Activated T-helper 1 cell treated with anti-CD3 and anti-CD28 coated beads, Interleukin-12 subunit alpha, Interleukin-12 subunit beta, Interleukin-2, Interleukin-4 antibody, amounts not matched to agents 30 ng/mL and 10 ng/mL and 1 ng/mL, durations not matched to agents 14 hours and 24 hours and 36 hours (primary cell): Measurements from ENCODE around the gene DIS3L. TPM values are rescaled to one million over a fixed set of nuclear protein-coding genes. Genes with fewer than 3 reads are reported as not detected.
"Not testable (repeated sequence)": the region's sequence is repeated elsewhere in the genome, so short reads cannot be mapped to it uniquely, and the experiment has no call there.

Source experiments
- DNase-seq: peaks from one replicate; pipeline ENCODE4 v3.0.0; 2021; ENCODE audit warnings: low spot score
- H3K27ac Mint-ChIP-seq: one replicate; pipeline ENCODE4 v1.8.0; 2021; ENCODE audit warnings: mild to moderate bottlenecking, mixed read lengths
- H3K27me3 Mint-ChIP-seq: one replicate; pipeline ENCODE4 v1.8.0; 2022; ENCODE audit warnings: mild to moderate bottlenecking, moderate library complexity, mixed read lengths; ENCODE audit not compliant: insufficient read depth
- H3K36me3 Mint-ChIP-seq: one replicate; pipeline ENCODE4 v1.8.0; 2021; ENCODE audit warnings: low read depth, mixed read lengths
- H3K4me1 Mint-ChIP-seq: one replicate; pipeline ENCODE4 v1.8.0; 2021; ENCODE audit warnings: low read depth, mixed read lengths
- H3K4me3 Mint-ChIP-seq: one replicate; pipeline ENCODE4 v1.8.0; 2021; ENCODE audit warnings: mild to moderate bottlenecking, moderate library complexity, mixed read lengths
- H3K9me3 Mint-ChIP-seq: one replicate; pipeline ENCODE4 v1.8.0; 2021; ENCODE audit warnings: mixed read lengths
- intact Hi-C: fragments of 100-400 bp; cut with micrococcal nuclease; formaldehyde crosslinking; loops from one replicate; pipeline ENCODE4 v1.15.1; 2024
- total RNA-seq: library from RNA; stranded (reverse); gene quantifications from 2 replicates; pipeline ENCODE4 v1.2.3, GENCODE V29; 2022

Gene DIS3L
- total RNA-seq = 47.7 and 56.0 TPM in 2 replicates

DNA sequence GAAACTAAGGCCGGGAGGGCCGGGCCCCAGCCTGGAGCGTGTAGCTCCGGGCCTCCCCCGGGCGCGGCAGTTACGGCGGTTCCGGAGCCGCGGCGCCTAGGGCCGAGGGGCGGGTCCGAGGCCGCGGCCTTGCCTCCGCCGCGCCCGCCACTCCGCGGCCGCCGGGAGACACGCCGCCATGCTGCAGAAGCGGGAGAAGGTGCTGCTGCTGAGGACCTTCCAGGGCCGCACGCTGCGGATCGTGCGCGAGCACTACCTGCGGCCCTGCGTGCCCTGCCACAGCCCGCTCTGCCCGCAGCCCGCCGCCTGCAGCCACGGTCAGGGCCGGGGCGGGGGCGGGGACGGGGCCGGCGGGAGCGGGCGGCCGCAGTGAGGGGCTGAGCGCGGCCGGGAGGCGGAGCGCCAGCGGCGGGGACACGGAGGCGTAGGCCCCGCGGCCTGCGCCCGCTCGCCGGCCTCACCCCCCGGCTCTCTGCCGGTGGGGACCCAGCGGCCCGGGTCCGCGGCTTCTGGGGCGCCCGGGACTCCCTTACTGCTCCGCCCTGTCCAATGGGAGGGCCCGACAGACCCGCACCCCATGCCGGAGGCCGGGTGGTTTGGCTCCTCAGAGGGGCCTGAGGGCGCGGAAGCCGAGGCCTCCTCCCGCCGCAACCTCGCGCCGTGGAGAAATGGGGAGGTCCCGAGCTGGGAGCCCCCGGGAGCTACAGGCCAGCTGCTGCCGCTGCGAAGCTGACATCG is at the start of gene DIS3L:
Gene DIS3L (plus strand): TSS at position 150 of the 738 bp plus-strand sequence. CDS start 29 bp downstream, at position 179.
- H3K27ac Mint-ChIP-seq = peak within 1 kb of the TSS; percentile 94
- no peaks in the 10 kb centered on the region for H3K27me3 Mint-ChIP-seq
- H3K4me1 Mint-ChIP-seq = peaks cover 35% of the 10 kb centered on the region
- peaks cover 18% of the 10 kb centered on the region for H3K36me3 Mint-ChIP-seq
- intact Hi-C loops = loop anchor here (1.0 to 5.0 kb wide), 8 partner anchors 41 to 683 kb away; partner anchors contain the start of genes INTS14, MAP2K1, MEGF11 and RPL4
- peak within 1 kb of the TSS; percentile 89 for H3K4me3 Mint-ChIP-seq
- H3K9me3 Mint-ChIP-seq = no peaks in the 10 kb centered on the region
- peak; percentile 69 for DNase-seq

DNA sequence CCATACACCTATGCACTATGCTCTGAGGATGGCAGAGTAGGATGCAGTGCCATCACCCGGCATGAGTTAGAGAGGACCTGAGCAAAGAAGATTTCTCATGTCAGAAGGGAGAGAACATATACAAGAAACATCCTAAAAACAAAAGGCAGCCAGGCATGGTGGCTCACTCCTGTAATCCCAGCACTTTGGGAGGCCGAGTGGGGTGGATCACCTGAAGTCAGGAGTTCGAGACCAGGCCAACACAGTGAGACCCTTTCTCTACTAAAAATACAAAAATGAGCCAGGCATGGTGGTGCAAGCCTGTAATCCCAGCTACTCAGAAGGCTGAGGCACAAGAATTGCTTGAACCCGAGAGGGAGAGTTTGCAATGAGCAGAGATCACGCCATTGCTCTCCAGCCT is 47.5 kb upstream of the DIS3L start:
- peaks cover 48% of the 10 kb centered on the region for H3K27me3 Mint-ChIP-seq
- intact Hi-C loops, H3K9me3 Mint-ChIP-seq, H3K4me3 Mint-ChIP-seq, H3K27ac Mint-ChIP-seq, H3K36me3 Mint-ChIP-seq, H3K4me1 Mint-ChIP-seq, DNase-seq: not testable (repeated sequence)

DNA sequence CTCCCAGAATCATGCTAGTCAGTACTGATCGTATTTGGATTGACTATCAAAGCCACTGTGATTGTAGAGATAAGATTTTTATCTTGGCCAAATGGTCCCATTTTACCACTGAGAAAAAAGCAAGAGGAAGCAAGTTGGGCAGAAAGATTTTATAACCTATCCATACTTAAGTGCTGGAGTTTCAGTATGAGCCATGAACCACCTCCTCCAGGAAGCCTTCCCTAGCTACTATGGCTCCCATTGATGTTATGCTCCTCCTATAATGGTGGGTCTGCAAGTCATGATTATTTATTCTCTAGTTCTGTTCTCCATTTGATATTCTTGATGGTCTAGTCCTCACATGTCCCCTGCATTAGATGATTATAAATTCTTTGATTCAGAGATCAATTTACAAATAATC is 46.4 kb upstream of the DIS3L start:
- intact Hi-C loops = no loop called here
- Mint-ChIP-seq H3K4me1 (peaks cover 7% of the 10 kb centered on the region), H3K9me3 (no peaks in the 10 kb centered on the region), H3K27ac (no peak overlapping the region), H3K36me3 (no peaks in the 10 kb centered on the region), H3K4me3 (no peak overlapping the region), H3K27me3 (peaks cover 58% of the 10 kb centered on the region)
- no peak for DNase-seq

DNA sequence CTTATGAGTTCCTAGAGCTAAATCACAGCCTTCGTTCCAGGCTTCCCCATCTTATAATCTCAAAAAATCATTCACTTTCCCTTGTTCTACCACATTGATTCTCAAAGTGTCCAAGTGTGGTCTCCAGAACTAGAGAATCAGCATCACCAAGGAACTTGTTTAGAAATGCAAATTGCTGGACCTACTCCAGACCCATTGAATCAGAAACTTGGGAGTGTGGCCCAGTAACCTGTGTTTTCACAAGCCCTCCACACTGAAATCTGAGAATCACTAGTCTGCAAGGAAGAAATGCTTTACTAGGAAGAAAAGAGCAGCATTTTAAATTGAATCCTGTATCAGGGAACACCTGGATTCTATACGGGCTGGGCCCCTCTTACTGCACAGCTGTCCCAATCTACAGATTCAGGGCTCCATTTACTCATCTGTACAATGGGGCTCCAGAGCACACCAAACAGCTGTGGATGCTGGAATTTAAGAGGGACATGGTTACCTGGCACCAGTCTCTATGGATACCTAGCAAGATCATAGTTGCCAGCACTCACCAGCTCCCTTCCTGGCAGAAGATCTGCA is 43.7 kb upstream of the DIS3L start:
- Mint-ChIP-seq H3K27ac (no peak overlapping the region), H3K4me3 (no peak overlapping the region), H3K36me3 (peaks cover 3% of the 10 kb centered on the region), H3K4me1 (peaks cover 15% of the 10 kb centered on the region), H3K27me3 (peaks cover 71% of the 10 kb centered on the region), H3K9me3 (no peaks in the 10 kb centered on the region)
- intact Hi-C loops = no loop called here
- DNase-seq = no peak

DNA sequence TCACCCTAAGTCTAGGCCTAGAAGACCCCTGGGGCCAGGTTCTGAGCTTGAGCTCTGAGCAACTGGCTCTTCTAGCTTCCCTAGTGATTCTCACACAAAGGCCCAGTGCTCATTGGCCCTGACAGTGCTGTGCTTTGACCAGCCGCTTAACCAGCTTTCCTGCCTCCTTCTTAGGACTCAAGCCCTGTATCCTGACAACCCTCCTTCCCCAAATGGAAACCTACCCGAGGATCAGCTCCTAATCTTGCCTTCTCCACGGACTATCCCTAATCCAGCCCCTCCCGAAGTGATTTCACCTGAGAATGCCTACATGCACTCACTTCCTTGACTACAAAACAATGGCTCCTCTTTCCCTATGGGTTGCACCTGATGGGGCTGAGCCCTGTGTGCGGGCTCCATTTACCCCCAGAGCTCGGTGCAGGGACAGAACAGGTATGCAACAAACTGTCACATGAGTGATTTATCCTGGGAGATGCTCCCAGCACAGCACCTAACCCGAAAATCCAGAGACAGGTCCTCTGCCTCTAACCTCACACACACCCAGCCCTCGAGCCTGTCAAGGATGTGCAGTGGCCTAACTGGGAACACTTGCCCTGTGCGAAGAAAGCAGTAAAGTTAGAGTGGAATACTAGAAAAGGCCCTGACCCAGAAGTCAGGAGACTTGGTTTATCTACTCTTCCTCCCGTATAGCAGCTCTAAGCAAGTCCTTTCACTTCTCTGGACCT is 42.1 kb upstream of the DIS3L start:
- intact Hi-C loops = no loop called here
- Mint-ChIP-seq H3K27ac (no peak overlapping the region), H3K36me3 (peaks cover 3% of the 10 kb centered on the region)

DNA sequence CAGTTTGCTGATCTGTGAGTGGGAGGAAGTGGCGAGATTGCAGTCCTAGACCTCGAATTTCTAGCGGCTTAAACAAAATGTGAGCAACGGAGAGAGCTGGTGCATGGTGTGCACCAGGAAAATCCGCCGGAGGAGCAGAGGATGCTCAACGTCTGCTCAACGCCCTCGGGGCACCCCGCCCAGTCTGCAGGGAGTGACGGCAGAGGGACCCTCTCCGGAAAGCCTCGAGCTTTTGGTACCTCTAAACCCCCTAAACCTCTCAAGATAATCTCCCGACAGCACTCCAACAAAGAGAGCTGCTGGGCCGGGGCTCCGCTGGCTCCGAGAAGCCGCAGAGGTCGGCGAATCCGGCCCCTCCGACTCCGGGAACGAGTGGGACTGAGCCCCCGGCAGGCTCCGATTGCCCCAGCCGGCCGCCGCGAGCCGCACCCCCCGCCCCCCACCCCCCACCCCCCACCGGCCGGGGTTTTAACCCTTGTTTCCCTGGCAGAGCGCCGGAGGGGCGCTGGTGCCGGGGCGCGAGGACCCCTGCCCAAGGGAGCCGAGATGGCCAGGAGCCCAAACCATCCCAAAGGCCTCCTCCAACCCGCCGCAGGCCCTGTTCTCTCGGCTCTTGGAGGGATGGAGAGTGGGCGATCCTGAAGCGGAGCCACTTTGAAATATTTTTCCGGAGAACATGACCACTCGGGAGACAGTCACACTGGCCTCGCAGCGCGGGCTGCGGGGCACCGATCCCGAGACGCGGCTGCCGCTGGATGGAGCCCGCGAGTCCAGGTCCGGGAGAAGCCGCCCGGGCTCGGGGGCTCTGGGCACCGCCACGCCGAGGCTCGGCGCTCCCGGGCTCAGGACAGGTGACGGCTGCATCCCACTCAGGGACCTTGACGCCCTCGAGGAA is 41.3 kb upstream of the DIS3L start:
- peak overlapping the region; percentile 71 for H3K4me3 Mint-ChIP-seq
- intact Hi-C loops = loop anchor here (2.0 kb wide), 1 partner anchor 43 kb away; no protein-coding TSS in a partner anchor
- H3K27me3 Mint-ChIP-seq = peaks cover 80% of the 10 kb centered on the region

More for the DNA sequence above, 42.1 kb upstream of the DIS3L start:
- no peak for DNase-seq
- Mint-ChIP-seq H3K27me3 (peaks cover 77% of the 10 kb centered on the region), H3K4me3 (peak overlapping the region; percentile 40), H3K4me1 (peaks cover 15% of the 10 kb centered on the region), H3K9me3 (no peaks in the 10 kb centered on the region)

DNA sequence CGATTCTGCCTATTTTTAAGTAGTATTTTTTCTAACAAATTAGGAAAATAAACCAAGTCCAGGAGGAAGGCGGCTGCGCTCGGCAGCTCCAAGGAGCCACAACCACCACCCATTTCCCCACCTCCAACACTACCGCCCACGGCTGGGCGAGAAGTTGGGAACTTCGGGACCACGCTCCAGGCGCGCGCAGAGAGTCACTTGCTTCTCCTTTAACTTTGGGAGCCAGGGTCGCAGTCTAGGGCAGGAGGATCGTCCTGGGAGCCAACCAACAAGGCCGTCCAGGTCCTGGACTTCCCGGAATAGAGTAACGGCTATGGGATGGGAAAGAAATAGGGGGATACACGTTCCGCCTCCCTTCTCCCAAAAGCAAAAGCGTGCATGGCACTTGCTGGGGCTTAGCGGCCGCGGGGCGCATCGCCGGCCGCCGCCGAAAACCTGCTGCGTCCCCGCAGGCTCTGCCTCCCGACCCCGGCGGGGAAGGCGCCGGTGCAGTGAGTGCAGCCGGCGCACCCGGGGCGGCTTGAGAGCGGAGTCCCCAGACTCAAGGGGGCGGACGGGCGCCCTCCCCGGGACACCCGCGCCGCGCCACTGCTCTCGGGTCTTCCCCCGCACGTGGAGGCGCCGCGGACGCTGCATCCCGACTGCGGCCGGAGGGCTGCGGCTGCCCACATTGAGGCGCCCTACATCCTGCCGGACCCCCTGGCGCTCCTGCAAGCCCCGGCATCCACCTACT is 40.5 kb upstream of the DIS3L start:
- no peak for DNase-seq
- no peaks in the 10 kb centered on the region for H3K9me3 Mint-ChIP-seq
- no peak overlapping the region for H3K27ac Mint-ChIP-seq
- H3K36me3 Mint-ChIP-seq = peaks cover 3% of the 10 kb centered on the region
- H3K4me1 Mint-ChIP-seq = peaks cover 15% of the 10 kb centered on the region
- peaks cover 80% of the 10 kb centered on the region for H3K27me3 Mint-ChIP-seq
- intact Hi-C loops = loop anchor here (2.0 kb wide), 1 partner anchor 42 kb away; no protein-coding TSS in a partner anchor
- peak overlapping the region; percentile 71 for H3K4me3 Mint-ChIP-seq

More for the DNA sequence above, 41.3 kb upstream of the DIS3L start:
- Mint-ChIP-seq H3K36me3 (peaks cover 3% of the 10 kb centered on the region), H3K9me3 (no peaks in the 10 kb centered on the region), H3K4me1 (peaks cover 15% of the 10 kb centered on the region), H3K27ac (no peak overlapping the region)
- peak; percentile 10 for DNase-seq

DNA sequence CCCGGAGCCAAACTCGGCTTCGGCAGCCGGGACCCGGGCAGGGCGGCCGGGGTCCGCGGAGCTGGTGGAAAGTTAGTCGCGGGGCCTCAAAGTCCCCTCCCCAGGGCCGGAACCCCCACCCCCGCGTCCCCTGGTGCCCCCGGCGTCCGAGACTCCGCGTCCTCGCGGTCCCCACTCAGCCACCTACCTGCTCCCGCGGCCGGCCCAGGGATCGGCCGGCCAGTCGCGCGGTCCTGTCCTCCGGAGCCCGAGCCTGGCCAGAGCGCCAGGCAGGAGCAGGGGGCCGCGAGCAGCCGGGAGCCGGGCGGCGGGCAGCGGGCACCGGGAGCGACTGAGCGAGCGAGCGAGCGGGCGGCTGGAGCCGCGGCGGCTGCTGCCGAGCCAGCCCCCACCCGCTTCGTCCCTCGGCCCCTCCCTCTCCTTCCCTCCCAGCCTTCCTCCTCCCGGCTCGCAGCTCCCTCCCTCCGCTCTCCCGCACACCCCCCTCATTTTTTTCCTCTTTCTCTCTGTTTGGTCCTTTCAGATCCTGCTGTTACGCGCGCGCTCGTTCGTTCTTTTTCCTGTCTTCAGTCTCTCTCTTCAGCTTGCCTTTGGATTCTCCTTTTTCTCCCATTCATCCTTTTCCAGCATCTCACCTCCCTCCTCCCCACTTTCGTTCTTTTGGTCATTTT is 39.8 kb upstream of the DIS3L start, which contains the start of gene MEGF11:
Gene MEGF11 (minus strand): TSS at position 333 of the 671 bp plus-strand sequence. CDS start 125,347 bp downstream, outside the sequence.
- DNase-seq = no peak
- H3K4me1 Mint-ChIP-seq = peaks cover 15% of the 10 kb centered on the region
- H3K36me3 Mint-ChIP-seq = peaks cover 3% of the 10 kb centered on the region
- intact Hi-C loops = loop anchor here (2.0 kb wide), 1 partner anchor 41 kb away; no protein-coding TSS in a partner anchor
- peak within 1 kb of the TSS; percentile 86 for H3K4me3 Mint-ChIP-seq
- peaks cover 75% of the 10 kb centered on the region for H3K27me3 Mint-ChIP-seq
- H3K27ac Mint-ChIP-seq = peak within 1 kb of the TSS; percentile 76
- no peaks in the 10 kb centered on the region for H3K9me3 Mint-ChIP-seq

DNA sequence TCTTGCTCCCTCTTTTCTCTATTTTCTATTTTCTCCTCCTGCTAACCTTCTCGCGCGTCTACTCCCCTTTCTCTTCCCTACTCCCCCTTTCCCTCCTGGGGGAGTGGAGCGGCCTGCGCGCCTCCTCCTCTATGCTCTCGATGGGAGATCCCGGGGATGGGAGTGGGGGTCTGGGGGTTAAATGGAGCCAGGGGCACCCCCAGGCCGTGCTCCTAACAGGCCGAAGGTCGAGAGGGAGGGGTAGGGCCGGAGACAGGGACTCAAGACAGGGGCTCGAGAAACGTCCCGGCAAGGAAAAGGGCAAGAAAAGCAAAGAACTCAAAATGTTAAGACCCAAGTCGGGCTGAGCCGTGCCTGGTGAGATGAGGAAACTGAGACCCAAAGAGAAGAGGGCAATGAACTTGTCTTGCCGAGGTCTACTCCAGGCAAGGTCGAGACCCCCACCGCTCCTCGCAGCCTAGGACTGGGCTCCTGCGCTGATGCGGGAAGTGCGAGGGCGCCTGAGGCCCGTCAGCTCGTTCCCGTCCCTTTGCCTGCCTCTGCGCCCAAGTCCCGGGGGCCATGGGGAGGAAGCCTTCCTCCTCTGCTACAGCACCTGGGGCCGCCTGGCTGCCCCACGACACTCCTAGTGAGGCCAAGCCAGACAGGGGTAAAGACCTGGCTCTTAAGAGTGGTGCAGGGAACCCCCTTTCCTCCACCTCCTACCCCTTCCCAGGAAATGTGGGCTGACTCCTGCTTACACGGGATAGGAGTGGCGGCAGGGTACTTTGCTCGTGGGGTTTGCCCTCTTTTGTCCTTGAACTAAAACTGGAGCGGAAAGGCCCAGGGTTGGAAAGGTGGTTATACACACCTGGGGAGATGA is 39.0 kb upstream of the DIS3L start:
- H3K27ac Mint-ChIP-seq = peak overlapping the region; percentile 76
- DNase-seq = no peak
- H3K9me3 Mint-ChIP-seq = no peaks in the 10 kb centered on the region
- H3K36me3 Mint-ChIP-seq = peaks cover 3% of the 10 kb centered on the region
- peaks cover 72% of the 10 kb centered on the region for H3K27me3 Mint-ChIP-seq
- intact Hi-C loops = no loop called here
- H3K4me1 Mint-ChIP-seq = peaks cover 15% of the 10 kb centered on the region
- peak overlapping the region; percentile 86 for H3K4me3 Mint-ChIP-seq

DNA sequence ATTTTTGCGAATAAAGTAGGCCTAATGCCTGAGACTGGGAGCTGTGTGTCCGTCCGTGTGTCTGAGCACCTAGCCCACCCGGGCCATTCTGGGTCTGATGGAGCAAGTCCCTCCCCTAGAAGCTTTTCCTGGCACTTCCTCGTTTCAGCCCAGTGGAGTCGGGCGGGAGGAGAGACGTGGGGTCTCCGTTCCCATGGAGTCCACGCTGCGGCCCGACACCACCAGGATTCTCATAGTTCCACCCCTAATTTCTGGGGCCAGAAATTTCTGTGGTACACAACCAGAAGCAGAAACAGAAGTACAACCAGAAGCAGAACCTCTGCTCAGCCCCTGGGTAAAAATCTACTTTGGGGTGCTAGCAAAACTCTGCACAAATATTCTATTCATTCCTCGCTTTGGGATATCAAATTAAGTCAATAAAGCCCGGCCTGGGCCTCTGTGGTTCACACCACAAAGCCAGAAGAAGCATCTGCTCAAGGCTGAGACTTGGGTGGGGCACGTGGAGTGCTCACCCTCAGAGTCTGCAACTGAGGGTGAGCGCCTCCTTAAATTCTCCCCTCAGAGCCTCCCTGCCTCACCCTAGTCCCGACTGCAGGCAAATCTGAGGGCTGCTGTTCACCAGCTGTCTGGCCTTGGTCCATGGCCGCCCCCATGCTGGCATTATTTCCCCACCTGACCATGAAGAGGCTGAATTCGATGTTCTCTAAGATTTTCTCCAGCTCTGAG is 38.3 kb upstream of the DIS3L start:
- DNase-seq = no peak
- H3K4me3 Mint-ChIP-seq = no peak overlapping the region
- H3K9me3 Mint-ChIP-seq = no peaks in the 10 kb centered on the region
- peaks cover 3% of the 10 kb centered on the region for H3K36me3 Mint-ChIP-seq
- H3K27me3 Mint-ChIP-seq = peaks cover 68% of the 10 kb centered on the region
- intact Hi-C loops = no loop called here
- H3K27ac Mint-ChIP-seq = no peak overlapping the region
- peaks cover 15% of the 10 kb centered on the region for H3K4me1 Mint-ChIP-seq
